Measurements from ENCODE around the gene APIP. TPM values are rescaled to one million over a fixed set of nuclear protein-coding genes. Genes with fewer than 3 reads are reported as not detected.
"Not testable (repeated sequence)": the region's sequence is repeated elsewhere in the genome, so short reads cannot be mapped to it uniquely, and the experiment has no call there.

The APIP gene
- total RNA-seq, 1 donor from 2014 or later = 14.7 TPM

DNA sequence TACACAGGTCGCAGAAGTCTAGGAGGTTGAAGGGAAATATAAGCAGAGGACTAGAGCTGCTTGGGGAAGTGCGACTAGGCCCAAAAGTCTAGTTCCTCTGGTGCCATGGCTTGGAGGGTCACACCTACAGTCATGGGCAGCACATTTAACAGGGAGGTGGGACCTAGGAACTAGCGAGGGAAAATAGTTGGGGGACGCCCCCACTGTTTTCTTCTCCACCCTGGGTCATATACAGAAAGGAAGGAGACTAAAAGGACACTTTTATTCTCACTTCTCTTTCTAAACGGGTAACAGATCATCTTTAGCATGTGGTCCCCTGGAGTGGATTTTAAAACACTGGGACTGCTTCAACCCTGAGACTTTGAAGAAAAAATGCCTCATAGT lies 16.6 kb downstream of the APIP start:
- intact Hi-C loops (cut with DNase I) = loop anchor here (10.0 kb wide), 1 partner anchor 315 kb away; no protein-coding TSS in a partner anchor
- Histone ChIP-seq H3K36me3 (no peaks in the 10 kb centered on the region), H3K9me3 (peaks cover 14% of the 10 kb centered on the region), H3K4me1 (no peaks in the 10 kb centered on the region), H3K4me3 (no peak overlapping the region), H3K27me3 (no peaks in the 10 kb centered on the region), H3K27ac (no peak overlapping the region)
- DNase-seq (ENCODE audit: extremely low spot score in 2 of 2) = no peak
- TF ChIP-seq POLR2A (IDR thresholded peaks at IDR 0.05) = no peak
- TF ChIP-seq POLR2AphosphoS5 (IDR thresholded peaks at IDR 0.05; ENCODE audit: insufficient read depth in 1 of 2, low read depth in 1 of 2) = no peak
- TF ChIP-seq, protein P1, sequence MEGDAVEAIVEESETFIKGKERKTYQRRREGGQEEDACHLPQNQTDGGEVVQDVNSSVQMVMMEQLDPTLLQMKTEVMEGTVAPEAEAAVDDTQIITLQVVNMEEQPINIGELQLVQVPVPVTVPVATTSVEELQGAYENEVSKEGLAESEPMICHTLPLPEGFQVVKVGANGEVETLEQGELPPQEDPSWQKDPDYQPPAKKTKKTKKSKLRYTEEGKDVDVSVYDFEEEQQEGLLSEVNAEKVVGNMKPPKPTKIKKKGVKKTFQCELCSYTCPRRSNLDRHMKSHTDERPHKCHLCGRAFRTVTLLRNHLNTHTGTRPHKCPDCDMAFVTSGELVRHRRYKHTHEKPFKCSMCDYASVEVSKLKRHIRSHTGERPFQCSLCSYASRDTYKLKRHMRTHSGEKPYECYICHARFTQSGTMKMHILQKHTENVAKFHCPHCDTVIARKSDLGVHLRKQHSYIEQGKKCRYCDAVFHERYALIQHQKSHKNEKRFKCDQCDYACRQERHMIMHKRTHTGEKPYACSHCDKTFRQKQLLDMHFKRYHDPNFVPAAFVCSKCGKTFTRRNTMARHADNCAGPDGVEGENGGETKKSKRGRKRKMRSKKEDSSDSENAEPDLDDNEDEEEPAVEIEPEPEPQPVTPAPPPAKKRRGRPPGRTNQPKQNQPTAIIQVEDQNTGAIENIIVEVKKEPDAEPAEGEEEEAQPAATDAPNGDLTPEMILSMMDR (IDR thresholded peaks at IDR 0.05) = no peak

DNA sequence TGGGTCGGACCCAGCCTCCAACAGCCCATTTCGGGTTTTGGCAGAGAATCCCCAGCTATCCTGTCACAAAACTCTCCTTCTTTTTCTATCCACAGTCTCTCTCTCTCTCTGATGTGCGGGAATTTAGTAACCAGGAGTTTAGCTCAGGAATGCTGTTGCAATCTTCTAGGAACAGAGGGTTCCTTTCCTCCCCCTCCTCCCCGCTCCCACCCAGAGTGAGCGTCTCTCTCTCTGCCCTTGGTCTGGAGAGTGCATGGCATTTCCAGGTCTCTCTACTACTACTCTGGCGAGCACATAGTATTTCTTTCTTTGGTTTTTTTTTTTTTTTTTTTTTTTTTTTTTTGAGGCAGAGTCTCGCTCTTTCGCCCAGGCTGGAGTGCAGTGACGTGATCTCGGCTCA lies 17.7 kb downstream of the APIP start:
- Histone ChIP-seq H3K27ac (no peak overlapping the region), H3K4me1 (no peaks in the 10 kb centered on the region), H3K27me3 (no peaks in the 10 kb centered on the region), H3K4me3 (no peak overlapping the region), H3K36me3 (no peaks in the 10 kb centered on the region), H3K9me3 (peaks cover 14% of the 10 kb centered on the region)
- DNase-seq (ENCODE audit: extremely low spot score in 2 of 2) = no peak
- TF ChIP-seq, protein P1 (IDR thresholded peaks at IDR 0.05) = no peak
- no peak for TF ChIP-seq POLR2A (IDR thresholded peaks at IDR 0.05)
- intact Hi-C loops (cut with DNase I) = loop anchor here (10.0 kb wide), 1 partner anchor 314 kb away; no protein-coding TSS in a partner anchor

DNA sequence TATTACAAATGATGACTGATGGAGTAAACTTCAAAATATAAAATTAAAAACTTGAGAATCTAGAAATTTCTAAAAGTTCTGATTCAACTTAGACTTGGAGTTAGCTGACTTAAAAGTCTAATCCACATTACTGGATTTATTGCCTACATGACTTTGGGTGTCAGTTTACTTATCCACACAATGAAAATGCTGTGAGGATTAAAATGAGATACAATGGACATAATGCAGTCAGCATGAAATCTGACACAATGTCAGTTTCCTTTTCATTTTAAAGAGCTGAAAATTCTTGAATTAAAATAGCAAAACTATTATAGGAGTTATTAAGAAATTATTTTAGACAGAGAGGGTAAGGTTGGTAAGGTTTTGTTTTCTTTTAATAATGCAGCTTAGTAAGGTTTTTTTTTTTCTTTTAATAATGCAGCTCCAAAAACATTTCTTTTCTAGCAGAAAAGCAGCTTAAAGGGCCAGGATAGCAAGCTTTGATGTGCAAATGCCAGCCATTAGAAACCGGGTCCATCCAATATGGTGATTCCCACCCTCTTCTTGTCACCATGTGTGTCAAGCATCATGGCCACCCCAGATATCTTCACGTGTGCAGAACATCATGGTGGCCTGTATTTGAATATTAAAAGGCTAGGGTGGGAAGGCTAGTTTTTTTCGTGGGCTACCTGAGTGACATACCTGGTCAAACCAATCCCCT lies 18.9 kb downstream of the APIP start:
- no peak overlapping the region for H3K4me3 ChIP-seq
- intact Hi-C loops (cut with DNase I) = loop anchor here (10.0 kb wide), 1 partner anchor 313 kb away; no protein-coding TSS in a partner anchor

DNA sequence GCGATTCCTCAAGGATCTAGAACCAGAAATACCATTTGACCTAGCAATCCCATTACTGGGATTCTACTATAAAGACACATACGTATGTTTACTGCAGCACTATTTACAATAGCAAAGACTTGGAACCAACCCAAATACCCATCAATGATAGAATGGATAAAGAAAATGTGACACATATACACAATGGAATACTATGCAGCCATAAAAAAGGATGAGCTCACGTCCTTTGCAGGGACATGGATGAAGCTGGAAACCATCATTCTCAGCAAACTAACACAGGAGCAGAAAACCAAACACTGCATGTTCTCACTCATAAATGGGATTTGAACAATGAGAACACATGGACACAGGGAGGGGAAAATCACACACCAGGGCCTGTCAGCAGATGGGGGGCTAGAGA lies 20.0 kb downstream of the APIP start:
- H3K27ac ChIP-seq; DNase-seq (ENCODE audit: extremely low spot score in 2 of 2); H3K4me3 ChIP-seq; H3K36me3 ChIP-seq; H3K4me1 ChIP-seq; H3K27me3 ChIP-seq: not testable (repeated sequence)
- intact Hi-C loops (cut with DNase I) = loop anchor here (10.0 kb wide), 1 partner anchor 311 kb away; no protein-coding TSS in a partner anchor
- peaks cover 14% of the 10 kb centered on the region for H3K9me3 ChIP-seq

More for the DNA sequence above, 18.9 kb downstream of the APIP start:
- DNase-seq (ENCODE audit: extremely low spot score in 2 of 2) = no peak
- Histone ChIP-seq H3K4me1 (no peaks in the 10 kb centered on the region), H3K36me3 (no peaks in the 10 kb centered on the region), H3K27me3 (no peaks in the 10 kb centered on the region), H3K27ac (no peak overlapping the region), H3K9me3 (peaks cover 14% of the 10 kb centered on the region)
- TF ChIP-seq POLR2AphosphoS5 (IDR thresholded peaks at IDR 0.05; ENCODE audit: insufficient read depth in 1 of 2, low read depth in 1 of 2) = no peak
- no peak for TF ChIP-seq POLR2A (IDR thresholded peaks at IDR 0.05)
- TF ChIP-seq, protein P1 (IDR thresholded peaks at IDR 0.05) = no peak

DNA sequence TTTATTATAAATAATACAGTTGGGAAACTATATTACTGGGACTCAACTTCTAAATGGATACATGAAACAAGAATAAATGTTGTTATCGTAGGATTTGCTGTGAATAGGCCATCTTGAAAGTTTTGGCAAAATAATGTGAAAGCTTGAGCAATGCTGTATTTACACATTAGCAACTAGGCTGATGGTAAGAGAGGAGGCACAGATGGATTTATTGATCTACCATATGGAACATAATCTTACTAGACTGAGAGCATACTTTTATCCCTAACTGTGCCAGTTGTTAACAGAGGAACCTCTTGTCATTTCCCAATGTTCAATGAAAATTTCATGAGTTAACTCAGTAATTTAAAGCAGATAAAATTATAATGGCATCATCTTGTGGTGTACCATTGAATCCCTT lies 22.8 kb downstream of the APIP start:
- no peak for TF ChIP-seq POLR2A (IDR thresholded peaks at IDR 0.05)
- no peak for TF ChIP-seq POLR2AphosphoS5 (IDR thresholded peaks at IDR 0.05; ENCODE audit: insufficient read depth in 1 of 2, low read depth in 1 of 2)
- TF ChIP-seq, protein P1 (IDR thresholded peaks at IDR 0.05) = no peak
- no peaks in the 10 kb centered on the region for H3K9me3 ChIP-seq
- H3K27me3 ChIP-seq = no peaks in the 10 kb centered on the region
- H3K4me1 ChIP-seq = no peaks in the 10 kb centered on the region
- peaks cover 0 to 3% of the 10 kb centered on the region in 2 donors for H3K36me3 ChIP-seq
- intact Hi-C loops (cut with DNase I) = loop anchor here (10.0 kb wide), 1 partner anchor 309 kb away; no protein-coding TSS in a partner anchor
- H3K4me3 ChIP-seq = no peak overlapping the region
- no peak for DNase-seq (ENCODE audit: extremely low spot score in 2 of 2)
- H3K27ac ChIP-seq = no peak overlapping the region
